ENCODE measurements around the gene CREB3L1.

GRCh38 chr11:46251954-46252353 is 25.5 kb upstream of the CREB3L1 start:
- TF ChIP-seq CTCF (IDR thresholded peaks at IDR 0.05; ENCODE audit: extremely low read depth in 1 of 2, insufficient read depth in 1 of 2, low read depth in 1 of 2, low read length in 2 of 2) (no peak), POLR2A (IDR thresholded peaks at IDR 0.05; ENCODE audit: low read depth, low read length) (no peak), JUN (IDR thresholded peaks at IDR 0.05; ENCODE audit: borderline replicate concordance, insufficient read depth, insufficient read length, low read depth) (no peak), EZH2 (IDR thresholded peaks at IDR 0.05; ENCODE audit: borderline replicate concordance, low read depth, low read length, severe bottlenecking) (no peak), GATA2 (IDR thresholded peaks at IDR 0.05; ENCODE audit: insufficient read depth, insufficient read length, low read depth, low read length) (no peak), POLR2AphosphoS5 (IDR thresholded peaks at IDR 0.05; ENCODE audit: insufficient read depth, low read depth, low read length) (no peak)

Measured in endothelial cell of umbilical vein (primary cell).